Astrocyte (in vitro differentiated cells and primary cell): ENCODE measurements around the gene TMEM238.

Experiments
- EZH2 ChIP-seq: IDR thresholded peaks from 2 replicates; pipeline ENCODE4 v1.6.1; 2012; ENCODE audit warnings: mild to moderate bottlenecking, low read length, inconsistent platforms; ENCODE audit not compliant: insufficient read depth
- TF ChIP-seq, protein P1 (sequence below): IDR thresholded peaks from 2 replicates; pipeline ENCODE4 v1.5.1; 2011; ENCODE audit warnings: low read depth, mild to moderate bottlenecking, inconsistent platforms, low read length, moderate library complexity; ENCODE audit not compliant: insufficient read depth

DNA sequence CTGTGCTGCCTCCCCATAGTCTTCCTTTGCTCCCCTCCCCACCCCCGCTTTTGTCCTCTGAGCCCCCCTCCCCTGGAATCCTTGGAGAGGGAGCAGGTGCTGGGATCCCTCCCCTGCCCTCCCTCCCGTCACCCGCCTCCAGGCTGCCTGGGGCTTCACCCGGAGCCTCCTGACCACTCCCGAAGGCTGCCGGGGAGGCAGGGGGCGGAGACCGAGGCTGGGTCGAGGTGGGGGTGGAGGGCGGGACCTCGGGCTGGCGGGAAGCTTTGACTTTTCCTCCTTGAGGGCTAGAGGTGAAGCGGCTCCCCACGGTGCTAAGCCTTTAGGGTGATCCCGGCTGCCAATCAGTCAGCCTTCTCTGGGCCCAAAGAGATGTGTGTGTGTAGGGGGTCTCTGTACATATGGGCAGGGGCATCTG is 42.9 kb downstream of the TMEM238 start:
- TF ChIP-seq, protein P1, sequence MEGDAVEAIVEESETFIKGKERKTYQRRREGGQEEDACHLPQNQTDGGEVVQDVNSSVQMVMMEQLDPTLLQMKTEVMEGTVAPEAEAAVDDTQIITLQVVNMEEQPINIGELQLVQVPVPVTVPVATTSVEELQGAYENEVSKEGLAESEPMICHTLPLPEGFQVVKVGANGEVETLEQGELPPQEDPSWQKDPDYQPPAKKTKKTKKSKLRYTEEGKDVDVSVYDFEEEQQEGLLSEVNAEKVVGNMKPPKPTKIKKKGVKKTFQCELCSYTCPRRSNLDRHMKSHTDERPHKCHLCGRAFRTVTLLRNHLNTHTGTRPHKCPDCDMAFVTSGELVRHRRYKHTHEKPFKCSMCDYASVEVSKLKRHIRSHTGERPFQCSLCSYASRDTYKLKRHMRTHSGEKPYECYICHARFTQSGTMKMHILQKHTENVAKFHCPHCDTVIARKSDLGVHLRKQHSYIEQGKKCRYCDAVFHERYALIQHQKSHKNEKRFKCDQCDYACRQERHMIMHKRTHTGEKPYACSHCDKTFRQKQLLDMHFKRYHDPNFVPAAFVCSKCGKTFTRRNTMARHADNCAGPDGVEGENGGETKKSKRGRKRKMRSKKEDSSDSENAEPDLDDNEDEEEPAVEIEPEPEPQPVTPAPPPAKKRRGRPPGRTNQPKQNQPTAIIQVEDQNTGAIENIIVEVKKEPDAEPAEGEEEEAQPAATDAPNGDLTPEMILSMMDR = no peak
- TF ChIP-seq EZH2 = no peak
